ENCODE results near the gene XCL1.

DNA sequence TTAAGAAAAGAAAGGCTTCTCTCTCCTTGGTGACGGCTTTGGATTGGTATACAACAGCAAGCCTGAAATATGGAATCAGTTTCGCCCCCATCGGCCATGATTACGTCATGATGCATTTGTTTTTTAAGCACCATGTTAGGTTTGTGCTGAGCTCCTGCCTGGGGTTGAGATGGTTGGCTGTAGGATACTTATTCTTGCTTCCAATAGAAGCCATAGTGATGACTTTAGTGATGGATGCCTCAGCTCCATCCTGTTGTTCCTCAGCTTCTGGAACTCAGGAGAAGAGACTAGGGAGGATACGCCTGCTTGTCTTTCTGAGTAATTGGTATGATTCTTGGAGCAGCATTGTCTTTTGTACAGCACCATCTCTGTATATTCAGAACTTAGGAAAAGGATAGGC lies 14.7 kb downstream of the XCL1 start:
- TF ChIP-seq, protein P1, sequence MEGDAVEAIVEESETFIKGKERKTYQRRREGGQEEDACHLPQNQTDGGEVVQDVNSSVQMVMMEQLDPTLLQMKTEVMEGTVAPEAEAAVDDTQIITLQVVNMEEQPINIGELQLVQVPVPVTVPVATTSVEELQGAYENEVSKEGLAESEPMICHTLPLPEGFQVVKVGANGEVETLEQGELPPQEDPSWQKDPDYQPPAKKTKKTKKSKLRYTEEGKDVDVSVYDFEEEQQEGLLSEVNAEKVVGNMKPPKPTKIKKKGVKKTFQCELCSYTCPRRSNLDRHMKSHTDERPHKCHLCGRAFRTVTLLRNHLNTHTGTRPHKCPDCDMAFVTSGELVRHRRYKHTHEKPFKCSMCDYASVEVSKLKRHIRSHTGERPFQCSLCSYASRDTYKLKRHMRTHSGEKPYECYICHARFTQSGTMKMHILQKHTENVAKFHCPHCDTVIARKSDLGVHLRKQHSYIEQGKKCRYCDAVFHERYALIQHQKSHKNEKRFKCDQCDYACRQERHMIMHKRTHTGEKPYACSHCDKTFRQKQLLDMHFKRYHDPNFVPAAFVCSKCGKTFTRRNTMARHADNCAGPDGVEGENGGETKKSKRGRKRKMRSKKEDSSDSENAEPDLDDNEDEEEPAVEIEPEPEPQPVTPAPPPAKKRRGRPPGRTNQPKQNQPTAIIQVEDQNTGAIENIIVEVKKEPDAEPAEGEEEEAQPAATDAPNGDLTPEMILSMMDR (IDR thresholded peaks at IDR 0.05): no peak
- TF ChIP-seq POLR2A (IDR thresholded peaks at IDR 0.05; ENCODE audit: low read depth) (no peak), EP300 (IDR thresholded peaks at IDR 0.05) (no peak)
